GM21723 (cell line): ENCODE results near the gene KAT8.
"Not testable (repeated sequence)": the region's sequence is repeated elsewhere in the genome, so short reads cannot be mapped to it uniquely, and the experiment has no call there.

ENCODE experiments used
- ATAC-seq: cut with Tn5 transposase; IDR thresholded peaks from one replicate; pipeline ENCODE4 v1.9.1; 2021; ENCODE audit warnings: mild to moderate bottlenecking, moderate library complexity; ENCODE audit not compliant: unreplicated experiment

The KAT8 gene

GRCh38 chr16:31130336-31130891 lies 12.9 kb downstream of the KAT8 start:
- ATAC-seq: no peak

DNA sequence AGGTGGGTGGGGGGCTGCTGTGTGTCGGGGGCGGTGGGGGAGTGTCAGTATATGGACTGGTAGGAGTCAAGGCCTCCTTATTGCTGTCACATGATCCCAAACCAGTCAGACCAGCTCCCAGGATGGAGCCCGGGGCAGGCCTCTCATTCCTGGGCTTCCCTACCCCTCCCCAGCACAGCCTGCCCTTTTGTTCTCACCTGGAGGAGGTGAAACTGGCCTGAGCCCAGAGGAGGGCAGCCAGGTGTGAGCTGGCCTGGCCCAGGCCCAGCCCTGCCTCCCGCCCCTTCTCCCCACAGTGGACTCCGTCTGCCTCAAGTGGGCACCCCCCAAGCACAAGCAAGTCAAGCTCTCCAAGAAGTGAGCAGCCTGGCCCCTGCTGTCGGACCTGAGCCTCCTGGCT lies 13.4 kb downstream of the KAT8 start:
- ATAC-seq: no peak

GRCh38 chr16:31131416-31131815 lies 14.0 kb downstream of the KAT8 start:
- ATAC-seq: no peak

GRCh38 chr16:31131841-31132271 lies 14.4 kb downstream of the KAT8 start:
- ATAC-seq: no peak

- ATAC-seq: no peak
Observed at GRCh38 chr16:31132303-31132979, 15.0 kb downstream of the KAT8 start.

DNA sequence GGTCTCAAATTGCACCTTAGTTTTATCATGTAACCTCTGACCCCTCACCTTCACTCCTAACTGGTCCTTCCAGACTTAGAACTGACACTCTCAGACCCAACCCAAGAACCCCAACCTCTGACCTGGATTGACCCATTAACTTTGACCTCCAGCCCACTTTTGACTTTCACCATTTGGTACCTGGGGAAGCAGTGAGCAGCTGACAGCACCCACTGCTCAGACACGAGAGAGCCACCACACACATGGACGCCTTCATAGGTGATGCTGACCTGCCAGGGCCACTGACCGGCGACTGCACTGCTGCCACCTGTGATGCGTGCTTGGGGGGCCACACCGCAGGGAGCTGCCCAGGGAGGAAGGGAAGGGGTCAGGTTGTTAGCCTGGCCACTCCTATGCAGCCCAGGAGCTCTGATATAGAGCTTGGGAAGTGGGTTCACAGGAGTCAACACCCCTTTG lies 15.6 kb downstream of the KAT8 start:
- ATAC-seq: no peak

DNA sequence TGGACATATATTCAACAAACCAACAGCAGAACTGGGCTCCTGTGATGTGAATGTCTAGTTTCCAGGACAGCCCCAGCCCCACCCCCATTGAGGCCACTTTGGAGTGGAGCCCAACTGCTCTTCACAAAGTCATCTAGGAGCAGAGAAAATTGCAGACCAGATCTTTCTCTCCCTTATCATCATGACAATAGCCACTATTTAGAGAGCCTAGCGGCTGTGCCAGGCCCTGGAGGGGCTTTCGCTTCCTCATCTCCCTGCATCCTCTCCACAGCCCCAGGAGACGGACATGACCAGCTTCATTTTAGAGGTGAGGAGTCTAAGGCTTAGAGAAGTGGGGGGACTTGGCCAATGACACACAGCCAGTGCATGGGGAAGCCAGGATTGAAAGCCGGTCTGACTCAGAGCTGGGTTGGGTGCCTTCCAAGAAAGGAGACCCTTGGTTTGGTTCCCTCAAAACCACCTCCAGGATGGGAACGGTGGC lies 16.7 kb downstream of the KAT8 start:
- no peak for ATAC-seq

DNA sequence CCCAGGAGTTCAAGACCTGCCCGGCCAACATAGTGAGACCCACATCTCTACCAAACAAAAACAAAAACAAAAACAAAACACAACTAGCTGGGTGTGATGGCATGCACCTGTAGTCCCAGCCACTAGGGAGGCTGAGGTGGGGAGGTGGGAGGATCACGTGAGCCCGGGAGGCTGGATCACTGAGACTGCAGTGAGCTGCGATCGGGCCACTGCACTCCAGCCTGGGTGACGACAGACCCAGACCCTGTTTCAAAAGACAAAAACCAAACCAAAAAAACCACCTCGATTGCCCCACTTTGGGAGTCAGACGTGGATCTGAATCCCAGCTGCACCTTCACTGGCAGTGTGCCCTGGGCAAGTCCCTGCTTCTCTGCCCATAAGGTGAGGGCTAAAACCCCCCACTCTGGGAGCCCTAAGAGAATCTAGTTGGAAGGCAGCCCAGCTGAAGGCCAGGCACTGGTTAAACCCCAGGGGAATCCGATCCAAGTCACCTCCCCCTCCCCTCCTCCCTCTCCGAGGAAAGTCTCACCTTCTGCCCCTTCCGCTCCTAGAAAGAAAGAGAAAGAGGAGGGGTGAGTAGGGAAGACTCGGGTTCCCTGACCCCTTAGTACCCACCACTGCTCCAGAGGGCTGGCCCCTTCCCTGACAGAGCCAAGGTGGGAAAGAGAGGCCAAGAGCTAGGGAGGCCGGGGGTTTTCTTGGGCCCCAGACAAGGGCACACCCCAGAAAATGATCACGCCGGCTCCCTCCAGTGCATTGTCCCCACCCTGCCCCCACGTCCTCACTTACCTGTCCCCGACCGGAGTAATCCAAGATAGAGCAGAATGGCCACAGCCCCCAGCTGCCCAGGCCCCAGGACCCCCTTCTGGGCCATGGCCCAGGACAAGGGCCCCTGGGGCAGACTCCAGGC lies 17.4 kb downstream of the KAT8 start:
- ATAC-seq: no peak

DNA sequence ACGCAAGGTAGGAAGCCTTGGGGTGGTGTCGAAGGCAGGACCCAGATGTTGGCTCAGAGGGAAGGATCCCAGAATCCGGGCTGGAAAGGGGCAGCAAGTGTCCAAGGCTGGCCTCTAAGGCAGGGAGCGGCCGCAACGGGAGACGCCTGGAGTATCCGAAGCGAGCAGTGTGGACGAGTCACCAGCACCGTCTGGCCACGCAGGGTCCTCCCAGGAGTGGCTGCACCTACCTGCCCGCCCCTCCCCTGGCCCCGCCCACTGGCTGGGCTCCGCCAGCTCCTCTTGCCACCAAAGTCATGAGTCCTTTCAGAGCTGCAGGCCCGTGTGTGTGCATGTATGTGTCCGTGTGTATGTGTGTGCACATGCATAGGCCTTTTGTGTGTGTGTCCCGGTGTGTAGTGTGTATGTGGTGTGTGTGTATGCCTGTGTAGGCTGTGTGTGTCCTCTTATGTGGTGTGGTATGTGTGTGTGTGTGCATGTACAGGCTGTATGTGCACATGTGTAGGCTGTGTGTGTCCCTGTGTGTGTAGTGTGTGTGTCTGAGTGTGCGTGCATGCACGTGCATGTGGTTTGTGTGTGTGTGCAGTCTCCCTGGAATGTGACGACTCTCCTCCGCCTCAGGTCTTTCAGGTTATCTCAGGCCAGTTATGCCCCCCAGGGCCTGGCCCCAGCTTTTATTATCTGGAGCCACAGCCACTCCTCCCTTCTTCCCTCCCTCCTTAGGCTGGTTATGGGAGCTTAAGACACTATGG lies 18.2 kb downstream of the KAT8 start, which contains the start of gene PRSS8:
TSS of gene PRSS8 (minus strand) at position 193 of the 752 bp plus-strand sequence. CDS start 229 bp downstream, outside the sequence.
- ATAC-seq: no peak

GRCh38 chr16:31136287-31136662 lies 18.8 kb downstream of the KAT8 start:
- no peak for ATAC-seq

- not testable (repeated sequence) for ATAC-seq
Observed at GRCh38 chr16:31136822-31137499, 19.5 kb downstream of the KAT8 start.

DNA sequence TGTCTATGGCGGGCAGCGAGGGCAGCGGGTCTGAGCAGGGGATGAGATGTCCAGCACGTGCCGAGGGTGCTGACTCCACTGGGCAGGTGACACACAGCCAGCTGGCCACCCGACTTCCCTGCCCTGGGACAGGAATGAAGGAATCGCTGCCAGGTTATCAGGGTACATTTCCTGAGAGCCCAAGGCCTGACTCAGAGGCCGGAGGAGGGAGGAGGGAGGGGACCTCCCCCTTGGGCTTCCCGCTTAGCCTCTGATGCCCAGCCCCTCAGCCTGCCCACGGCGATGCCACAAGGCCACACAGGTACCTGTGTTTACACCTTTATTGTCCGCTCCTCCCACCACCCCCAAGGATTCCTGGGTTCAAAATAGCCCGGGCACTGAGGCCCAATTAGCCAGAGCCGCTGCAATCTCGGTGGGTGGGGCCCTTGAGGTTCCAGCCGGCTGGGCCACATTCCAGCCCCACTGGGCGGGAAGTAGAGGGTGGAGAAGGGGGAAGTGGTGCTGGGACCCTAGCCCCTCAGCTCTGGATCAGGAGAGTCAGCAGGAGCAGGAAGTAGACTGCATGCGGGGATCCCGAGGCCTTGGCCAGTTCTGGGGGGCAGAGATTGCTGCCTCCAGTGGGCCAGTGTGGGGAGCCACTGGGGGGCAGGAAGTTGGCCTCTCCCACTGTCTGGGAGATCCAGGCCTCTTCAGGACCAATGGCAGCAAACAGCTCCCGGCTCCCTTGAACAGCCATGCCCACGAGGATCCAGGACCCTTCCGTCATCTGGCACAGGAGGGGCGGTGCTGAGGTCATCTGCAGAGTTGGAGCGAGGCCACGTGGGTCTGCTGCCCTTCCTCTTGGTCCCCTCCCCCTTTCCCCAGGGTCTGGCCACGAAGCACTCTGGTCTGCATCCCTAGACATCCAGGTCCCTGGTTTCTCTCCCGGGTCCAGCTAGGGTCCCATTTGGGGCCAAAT lies 21.4 kb downstream of the KAT8 start:
- no peak for ATAC-seq

DNA sequence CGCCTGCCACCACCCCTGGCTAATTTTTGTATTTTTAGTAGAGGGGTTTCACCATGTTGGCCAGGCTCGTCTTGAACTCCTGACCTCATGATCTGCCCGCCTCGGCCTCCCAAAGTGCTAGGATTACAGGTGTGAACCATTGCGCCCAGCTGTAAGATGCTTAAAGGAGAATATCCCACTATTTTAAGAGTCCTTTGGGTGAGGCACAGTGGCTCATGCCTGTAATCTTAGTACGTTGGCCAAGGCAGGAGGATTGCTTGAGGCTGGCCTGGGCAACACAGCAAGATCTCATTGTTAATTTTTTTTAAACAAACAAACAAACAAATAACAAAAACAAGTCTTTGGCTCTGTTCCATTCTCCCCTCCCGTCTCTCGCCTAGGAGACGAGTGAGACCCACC lies 23.6 kb downstream of the KAT8 start:
- not testable (repeated sequence) for ATAC-seq

GRCh38 chr16:31141489-31142108 lies 24.1 kb downstream of the KAT8 start:
- ATAC-seq: peak; percentile 3

GRCh38 chr16:31142109-31143010 lies 24.9 kb downstream of the KAT8 start:
- ATAC-seq: peak; percentile 85

DNA sequence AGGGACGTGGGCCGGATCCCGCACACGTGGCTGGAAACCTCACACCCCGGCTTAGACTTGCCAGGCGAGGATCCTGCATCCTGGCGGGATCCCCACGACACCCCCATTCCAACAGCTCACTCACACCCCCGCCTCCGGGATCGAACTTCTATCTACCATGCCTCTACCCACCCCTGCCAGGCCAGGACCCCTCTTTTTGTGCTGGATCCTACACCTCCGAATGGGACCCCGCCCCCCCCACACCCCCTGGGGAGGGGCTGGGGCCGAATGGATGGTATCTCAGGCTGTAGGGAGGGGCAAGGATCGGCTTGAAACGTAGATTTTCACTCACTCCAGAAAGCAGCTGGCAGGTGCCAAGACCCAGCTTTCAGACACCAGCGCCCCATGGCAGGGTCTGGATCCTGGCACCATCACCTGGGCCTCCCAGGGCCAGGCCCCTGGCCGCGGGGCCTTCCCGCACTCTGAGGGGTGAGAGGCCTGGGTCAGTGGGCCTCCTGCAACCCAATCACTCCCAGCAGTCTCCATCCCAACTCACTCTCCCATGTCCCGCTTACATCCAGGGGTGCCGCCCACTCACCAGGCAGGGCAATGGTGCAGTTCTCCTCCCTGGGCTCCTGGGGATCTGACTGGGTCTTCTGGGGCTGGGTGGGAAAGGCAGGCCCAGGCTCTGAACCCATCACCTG lies 25.7 kb downstream of the KAT8 start:
- ATAC-seq: no peak

DNA sequence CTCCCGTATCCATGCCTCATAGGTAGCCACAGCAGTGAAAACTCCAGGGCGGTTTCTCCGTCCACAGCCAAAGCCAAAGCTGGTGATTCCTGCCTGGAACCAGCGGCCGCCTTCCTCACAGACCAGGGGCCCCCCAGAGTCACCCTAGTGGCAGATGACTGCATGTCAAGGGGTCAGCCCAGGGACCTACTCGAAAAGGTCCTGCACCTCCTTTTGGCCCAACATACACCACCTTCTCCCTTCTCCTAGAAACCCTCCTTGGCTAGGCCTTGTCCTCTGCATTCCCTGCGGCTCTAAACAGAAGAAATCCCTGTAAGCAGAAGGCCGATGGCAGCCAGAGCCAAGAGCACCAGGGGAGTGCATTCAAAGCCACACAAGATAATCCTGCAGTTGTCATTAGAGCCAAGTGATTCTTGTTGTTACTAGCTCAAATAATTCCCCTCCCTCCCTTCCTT lies 26.3 kb downstream of the KAT8 start:
- ATAC-seq: no peak
